HCT116 (cell line): ENCODE results near the gene TTLL11. TPM values are rescaled to one million over a fixed set of nuclear protein-coding genes. Genes with fewer than 3 reads are reported as not detected.

Experiments used
- ATAC-seq: fragments of 200-7000 bp; cut with Tn5 transposase; 2 replicates; pipeline ENCODE4 v1.9.1; 2020; ENCODE audit warnings: mild to moderate bottlenecking, moderate library complexity
- BruUV-seq: library from RNA; stranded (reverse); fragments of 400-500 nt; replicated peaks from 2 replicates; lab custom pipeline; 2021; lab: Mats Ljungman, UMichigan
- CTCF ChIA-PET: fragments of 300-600 bp; sonication (Branson Sonifier 250); formaldehyde crosslinking; loops from one replicate; lab custom pipeline; 2021; ENCODE audit warnings: antibody characterized with exemption; lab: Charles Lee
- POLR2A ChIA-PET: fragments of 300-600, 350-600 bp; sonication (Branson Sonifier 250); formaldehyde crosslinking; loops from one replicate; lab custom pipeline; 2021; ENCODE audit warnings: antibody characterized with exemption; lab: Charles Lee
- RAD21 ChIA-PET, 2 experiments: fragments of 300-600 bp; sonication (Branson Sonifier 250); formaldehyde crosslinking; loops; one replicate each; lab custom pipeline; 2023; ENCODE audit warnings: low total read pairs in 2 of 2; ENCODE audit not compliant: uncharacterized antibody in 2 of 2, unreplicated experiment in 2 of 2, low non-redundant PET in 1 of 2; lab: Charles Lee
- DNase-seq: peaks from one replicate; pipeline ENCODE4 v3.0.0-alpha.2; 2010; ENCODE audit warnings: low read depth, low spot score
- H2AFZ ChIP-seq: fragments of 200-600 bp; shearing (Covaris generic), sonication (generic); 2 replicates; pipeline ENCODE4 v1.6.1; 2017; ENCODE audit warnings: low read depth, mixed run types, mixed read lengths, antibody characterized with exemption, low read length; ENCODE audit not compliant: poor library complexity, severe bottlenecking
- H3K27ac ChIP-seq: 2 replicates; pipeline ENCODE4 v1.5.1; 2012; ENCODE audit warnings: low read depth, low read length
- H3K27me3 ChIP-seq: fragments of 200-600 bp; sonication (generic); 2 replicates; pipeline ENCODE4 v1.6.1; 2016; ENCODE audit warnings: mixed run types, low read length, mixed read lengths; ENCODE audit not compliant: insufficient read depth
- H3K36me3 ChIP-seq, 2 experiments: fragments of 200-500 bp in 1 of 2; fragments of 200-600 bp in 1 of 2; sonication (Bioruptor generic) in 1 of 2; sonication (generic) in 1 of 2; 2 replicates each; pipeline versions ENCODE4 v1.5.1 to v1.6.1; 2014 to 2016; ENCODE audit warnings: low read length in 2 of 2, inconsistent platforms in 1 of 2, mixed read lengths in 1 of 2, mixed run types in 1 of 2; ENCODE audit not compliant: insufficient read depth in 2 of 2, control insufficient read depth in 1 of 2
- H3K4me1 ChIP-seq, 2 experiments: fragments of 200-600 bp in 1 of 2; sonication (generic) in 1 of 2; 2 replicates each; pipeline versions ENCODE4 v1.5.1 to v1.6.1; 2012 to 2017; ENCODE audit warnings: low read length in 2 of 2, inconsistent platforms in 1 of 2, mild to moderate bottlenecking in 1 of 2, mixed read lengths in 1 of 2, mixed run types in 1 of 2, moderate library complexity in 1 of 2; ENCODE audit not compliant: insufficient read depth in 2 of 2, control insufficient read depth in 1 of 2
- H3K4me2 ChIP-seq: fragments of 200-600 bp; sonication (generic); 2 replicates; pipeline ENCODE4 v1.6.1; 2017; ENCODE audit warnings: mixed run types, low read length, mixed read lengths
- H3K4me3 ChIP-seq, 2 experiments: fragments of 200-600 bp in 1 of 2; sonication (generic) in 1 of 2; replicated peaks in 1 of 2; 2 replicates each; pipeline ENCODE4 v1.5.1; 2011 to 2016; ENCODE audit warnings: low read length in 2 of 2, control low read depth in 1 of 2, low read depth in 1 of 2, mild to moderate bottlenecking in 1 of 2, mixed read lengths in 1 of 2, mixed run types in 1 of 2
- H3K79me2 ChIP-seq: fragments of 200-600 bp; sonication (generic); 2 replicates; pipeline ENCODE4 v1.6.1; 2017; ENCODE audit warnings: mild to moderate bottlenecking, mixed run types, low read length, moderate library complexity, mixed read lengths; ENCODE audit not compliant: insufficient read depth
- H3K9ac ChIP-seq: fragments of 200-600 bp; sonication (generic); 2 replicates; pipeline ENCODE4 v1.6.1; 2016; ENCODE audit warnings: low read length, mixed read lengths
- H3K9me2 ChIP-seq: fragments of 200-600 bp; sonication (generic), shearing (Covaris generic); 2 replicates; pipeline ENCODE4 v1.6.1; 2017; ENCODE audit warnings: mixed run types, mild to moderate bottlenecking, moderate library complexity; ENCODE audit not compliant: insufficient read depth
- H3K9me3 ChIP-seq, 2 experiments: fragments of 200-500 bp in 1 of 2; fragments of 200-600 bp in 1 of 2; sonication (Bioruptor generic) in 1 of 2; sonication (generic) in 1 of 2; 2 replicates each; pipeline ENCODE4 v1.6.1; 2014 to 2017; ENCODE audit warnings: low read length in 2 of 2, mixed read lengths in 2 of 2, inconsistent platforms in 1 of 2, low read depth in 1 of 2, mild to moderate bottlenecking in 1 of 2, mixed run types in 1 of 2, moderate library complexity in 1 of 2; ENCODE audit not compliant: control insufficient read depth in 1 of 2, insufficient read depth in 1 of 2
- H4K20me1 ChIP-seq: fragments of 200-600 bp; sonication (generic), shearing (Covaris generic); 2 replicates; pipeline ENCODE4 v1.6.1; 2017; ENCODE audit warnings: mixed run types, mild to moderate bottlenecking, moderate library complexity; ENCODE audit not compliant: insufficient read depth
- EGR1 ChIP-seq: IDR thresholded peaks from 2 replicates; pipeline ENCODE4 v1.6.1; 2012; ENCODE audit warnings: low read depth
- ELF1 ChIP-seq: IDR thresholded peaks from 2 replicates; pipeline ENCODE4 v1.6.1; 2012; ENCODE audit warnings: low read depth, borderline replicate concordance
- EZH2phosphoT487 ChIP-seq: fragments of 200-600 bp; IDR thresholded peaks from 2 replicates; pipeline ENCODE4 v1.6.1; 2018; ENCODE audit warnings: antibody characterized with exemption, borderline replicate concordance
- FOSL1 ChIP-seq: IDR thresholded peaks from 2 replicates; pipeline ENCODE4 v1.6.1; 2012; ENCODE audit warnings: low read depth
- JUND ChIP-seq: IDR thresholded peaks from 2 replicates; pipeline ENCODE4 v1.6.1; 2012
- RAD21 ChIP-seq: IDR thresholded peaks from 2 replicates; pipeline ENCODE4 v1.6.1; 2012; ENCODE audit warnings: low read depth, mild to moderate bottlenecking
- SP1 ChIP-seq: IDR thresholded peaks from 2 replicates; pipeline ENCODE4 v1.6.1; 2012; ENCODE audit warnings: low read depth
- SRF ChIP-seq: IDR thresholded peaks from 2 replicates; pipeline ENCODE4 v1.6.1; 2012; ENCODE audit warnings: low read depth
- TCF7L2 ChIP-seq: IDR thresholded peaks from 2 replicates; pipeline ENCODE4 v1.7.0; 2011; ENCODE audit warnings: borderline replicate concordance, inconsistent platforms; ENCODE audit not compliant: insufficient read depth, insufficient read length; ENCODE audit errors: extremely low read depth
- YY1 ChIP-seq: IDR thresholded peaks from 2 replicates; pipeline ENCODE4 v1.6.1; 2011; ENCODE audit warnings: low read length, low read depth, moderate library complexity, mild to moderate bottlenecking; ENCODE audit not compliant: insufficient replicate concordance; ENCODE audit errors: extremely low read depth
- ZFX ChIP-seq: fragments of 450-650 bp; IDR thresholded peaks from 2 replicates; pipeline ENCODE4 v1.6.1; 2017
- ZNF274 ChIP-seq: fragments of 200-500 bp; sonication (Bioruptor generic); IDR thresholded peaks from 2 replicates; pipeline ENCODE4 v1.6.1; 2014; ENCODE audit warnings: mild to moderate bottlenecking, low read depth, low read length, inconsistent platforms
- intact Hi-C: fragments of 100-400 bp; cut with micrococcal nuclease; formaldehyde crosslinking; loops from 2 replicates; pipeline ENCODE4 v1.10.0; 2022
- total RNA-seq: library from RNA; stranded (reverse); gene quantifications from one replicate; pipeline ENCODE4 v1.2.1, GENCODE V29; 2021; ENCODE audit not compliant: unreplicated experiment
- TF ChIP-seq, protein P1 (sequence below): IDR thresholded peaks from 2 replicates; pipeline ENCODE4 v1.6.1; 2011; ENCODE audit warnings: mild to moderate bottlenecking, low read length, moderate library complexity; ENCODE audit not compliant: insufficient replicate concordance; ENCODE audit errors: extremely low read depth
- TF ChIP-seq, protein P2 (sequence below): IDR thresholded peaks from 2 replicates; pipeline ENCODE4 v1.6.1; 2012
- TF ChIP-seq, protein P3 (sequence below): IDR thresholded peaks from 2 replicates; pipeline ENCODE4 v1.6.1; 2012
- TF ChIP-seq, protein P4 (sequence below), 3 experiments: fragments of 200-600 bp in 1 of 3; sonication (generic) in 1 of 3; IDR thresholded peaks in 2 of 3; conservative IDR thresholded peaks in 1 of 3; 2 replicates each; pipeline ENCODE4 v1.5.1; 2012 to 2017; ENCODE audit warnings: low read depth in 2 of 3, low read length in 2 of 3, antibody characterized with exemption in 1 of 3, borderline replicate concordance in 1 of 3, control low read depth in 1 of 3, mild to moderate bottlenecking in 1 of 3, mixed read lengths in 1 of 3, mixed run types in 1 of 3, moderate library complexity in 1 of 3; ENCODE audit not compliant: insufficient read depth in 1 of 3

TTLL11 gene
- total RNA-seq, 1 experiment from 2014 or later: 2.2 TPM

DNA sequence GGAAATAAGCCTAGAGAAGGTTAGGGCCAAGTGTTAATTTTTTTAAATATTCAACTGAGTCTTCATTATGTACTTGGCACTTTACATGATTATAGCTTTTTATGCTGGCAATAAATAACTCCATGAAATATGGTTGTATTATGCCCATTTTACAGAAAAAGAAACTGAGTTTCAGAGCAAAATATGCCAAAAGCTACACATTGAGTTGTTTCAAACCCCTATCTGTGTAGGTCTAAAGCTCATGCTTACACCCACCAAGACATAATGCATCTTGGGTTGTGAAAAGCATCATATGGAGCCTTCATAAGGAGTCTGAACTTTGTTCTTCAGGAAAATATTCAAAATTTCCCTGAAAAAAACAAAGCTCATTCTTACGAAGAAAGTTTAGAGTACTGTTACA lies 14.6 kb downstream of the TTLL11 start:
- H4K20me1 ChIP-seq: no peaks in the 10 kb centered on the region
- no TSS peak for BruUV-seq
- ATAC-seq: no peak
- no peak for TF ChIP-seq JUND
- TF ChIP-seq TCF7L2: no peak
- TF ChIP-seq SP1: no peak
- no peak for TF ChIP-seq ELF1
- TF ChIP-seq RAD21: no peak
- TF ChIP-seq FOSL1: no peak
- no peak for TF ChIP-seq EGR1
- TF ChIP-seq, protein P1, sequence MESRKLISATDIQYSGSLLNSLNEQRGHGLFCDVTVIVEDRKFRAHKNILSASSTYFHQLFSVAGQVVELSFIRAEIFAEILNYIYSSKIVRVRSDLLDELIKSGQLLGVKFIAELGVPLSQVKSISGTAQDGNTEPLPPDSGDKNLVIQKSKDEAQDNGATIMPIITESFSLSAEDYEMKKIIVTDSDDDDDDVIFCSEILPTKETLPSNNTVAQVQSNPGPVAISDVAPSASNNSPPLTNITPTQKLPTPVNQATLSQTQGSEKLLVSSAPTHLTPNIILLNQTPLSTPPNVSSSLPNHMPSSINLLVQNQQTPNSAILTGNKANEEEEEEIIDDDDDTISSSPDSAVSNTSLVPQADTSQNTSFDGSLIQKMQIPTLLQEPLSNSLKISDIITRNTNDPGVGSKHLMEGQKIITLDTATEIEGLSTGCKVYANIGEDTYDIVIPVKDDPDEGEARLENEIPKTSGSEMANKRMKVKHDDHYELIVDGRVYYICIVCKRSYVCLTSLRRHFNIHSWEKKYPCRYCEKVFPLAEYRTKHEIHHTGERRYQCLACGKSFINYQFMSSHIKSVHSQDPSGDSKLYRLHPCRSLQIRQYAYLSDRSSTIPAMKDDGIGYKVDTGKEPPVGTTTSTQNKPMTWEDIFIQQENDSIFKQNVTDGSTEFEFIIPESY: no peak
- TF ChIP-seq ZNF274: no peak
- no peak for TF ChIP-seq EZH2phosphoT487
- TF ChIP-seq, all 23 proteins: peak for 0
- Histone ChIP-seq H3K9ac (no peak overlapping the region), H2AFZ (no peak overlapping the region), H3K27ac (no peak overlapping the region), H3K4me1 (no peaks in the 10 kb centered on the region), H3K36me3 (no peaks in the 10 kb centered on the region), H3K27me3 (no peaks in the 10 kb centered on the region), H3K9me2 (no peaks in the 10 kb centered on the region), H3K9me3 (no peaks in the 10 kb centered on the region), H3K79me2 (no peaks in the 10 kb centered on the region), H3K4me2 (no peak overlapping the region), H3K4me3 (no peak overlapping the region)
- ChIA-PET CTCF (no interaction called here), RAD21 (no interaction called here), POLR2A (no interaction called here)
- intact Hi-C loops: no loop called here
- no peak for DNase-seq

DNA sequence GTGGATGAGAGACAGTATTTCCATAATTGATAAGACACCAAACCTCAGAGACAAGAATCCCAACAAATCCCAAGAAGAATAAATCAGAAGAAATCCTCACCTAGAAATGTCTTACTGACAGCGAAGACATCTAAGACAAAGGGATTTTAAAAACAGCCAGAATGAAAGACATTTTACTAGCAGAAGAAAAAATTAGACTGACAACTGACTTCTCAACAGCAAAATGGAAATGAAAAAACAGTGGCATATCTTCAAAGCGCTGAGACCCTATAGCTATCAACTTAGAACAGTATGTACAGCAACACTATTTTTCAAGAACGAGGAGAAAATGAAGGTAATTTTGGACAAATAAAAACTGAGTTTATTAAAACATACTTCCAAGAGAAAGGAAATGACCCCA lies 16.3 kb downstream of the TTLL11 start:
- Histone ChIP-seq H3K36me3 (no peaks in the 10 kb centered on the region), H3K4me3 (no peak overlapping the region), H3K27me3 (no peaks in the 10 kb centered on the region), H3K9me3 (no peaks in the 10 kb centered on the region), H3K79me2 (no peaks in the 10 kb centered on the region), H2AFZ (no peak overlapping the region), H3K4me1 (no peaks in the 10 kb centered on the region), H3K9me2 (no peaks in the 10 kb centered on the region), H3K27ac (no peak overlapping the region), H3K9ac (no peak overlapping the region), H3K4me2 (no peak overlapping the region), H4K20me1 (no peaks in the 10 kb centered on the region)
- ChIA-PET RAD21 (no interaction called here), CTCF (no interaction called here), POLR2A (no interaction called here)
- BruUV-seq: no TSS peak
- ATAC-seq: no peak
- TF ChIP-seq, protein P2, sequence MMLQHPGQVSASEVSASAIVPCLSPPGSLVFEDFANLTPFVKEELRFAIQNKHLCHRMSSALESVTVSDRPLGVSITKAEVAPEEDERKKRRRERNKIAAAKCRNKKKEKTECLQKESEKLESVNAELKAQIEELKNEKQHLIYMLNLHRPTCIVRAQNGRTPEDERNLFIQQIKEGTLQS: no peak
- TF ChIP-seq, protein P3, sequence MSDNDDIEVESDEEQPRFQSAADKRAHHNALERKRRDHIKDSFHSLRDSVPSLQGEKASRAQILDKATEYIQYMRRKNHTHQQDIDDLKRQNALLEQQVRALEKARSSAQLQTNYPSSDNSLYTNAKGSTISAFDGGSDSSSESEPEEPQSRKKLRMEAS: no peak
- no peak for TF ChIP-seq SP1
- TF ChIP-seq ZFX: no peak
- no peak for TF ChIP-seq EZH2phosphoT487
- TF ChIP-seq RAD21: no peak
- TF ChIP-seq YY1: no peak
- no peak for TF ChIP-seq SRF
- TF ChIP-seq, protein P4, sequence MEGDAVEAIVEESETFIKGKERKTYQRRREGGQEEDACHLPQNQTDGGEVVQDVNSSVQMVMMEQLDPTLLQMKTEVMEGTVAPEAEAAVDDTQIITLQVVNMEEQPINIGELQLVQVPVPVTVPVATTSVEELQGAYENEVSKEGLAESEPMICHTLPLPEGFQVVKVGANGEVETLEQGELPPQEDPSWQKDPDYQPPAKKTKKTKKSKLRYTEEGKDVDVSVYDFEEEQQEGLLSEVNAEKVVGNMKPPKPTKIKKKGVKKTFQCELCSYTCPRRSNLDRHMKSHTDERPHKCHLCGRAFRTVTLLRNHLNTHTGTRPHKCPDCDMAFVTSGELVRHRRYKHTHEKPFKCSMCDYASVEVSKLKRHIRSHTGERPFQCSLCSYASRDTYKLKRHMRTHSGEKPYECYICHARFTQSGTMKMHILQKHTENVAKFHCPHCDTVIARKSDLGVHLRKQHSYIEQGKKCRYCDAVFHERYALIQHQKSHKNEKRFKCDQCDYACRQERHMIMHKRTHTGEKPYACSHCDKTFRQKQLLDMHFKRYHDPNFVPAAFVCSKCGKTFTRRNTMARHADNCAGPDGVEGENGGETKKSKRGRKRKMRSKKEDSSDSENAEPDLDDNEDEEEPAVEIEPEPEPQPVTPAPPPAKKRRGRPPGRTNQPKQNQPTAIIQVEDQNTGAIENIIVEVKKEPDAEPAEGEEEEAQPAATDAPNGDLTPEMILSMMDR (IDR thresholded peaks at IDR 0.05 in 2 of 3, conservative IDR thresholded peaks at IDR 0.05 in 1 of 3; ENCODE audit: borderline replicate concordance in 1 of 3, insufficient read depth in 1 of 3, low read depth in 2 of 3, low read length in 2 of 3): no peak
- TF ChIP-seq EGR1: no peak
- no peak for TF ChIP-seq TCF7L2
- DNase-seq: no peak
- intact Hi-C loops: no loop called here
